Measurements from ENCODE around the gene EMC9.

DNA sequence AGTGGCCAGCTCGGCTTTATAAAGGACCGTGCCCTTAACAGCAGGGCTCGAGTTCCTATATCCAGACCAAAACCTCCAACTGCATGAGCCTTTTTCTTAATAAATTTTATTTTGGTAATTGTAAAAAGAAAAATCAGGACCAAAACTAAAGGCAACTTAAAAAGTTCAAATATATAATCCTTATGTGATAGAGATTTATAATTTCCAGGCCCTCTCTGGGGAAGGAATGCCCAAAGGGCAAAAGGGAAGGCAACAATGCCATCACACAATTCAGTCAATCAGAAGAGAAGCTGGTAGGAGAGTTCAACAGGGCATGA lies 47.6 kb upstream of the EMC9 start:
- TF ChIP-seq, protein P1, sequence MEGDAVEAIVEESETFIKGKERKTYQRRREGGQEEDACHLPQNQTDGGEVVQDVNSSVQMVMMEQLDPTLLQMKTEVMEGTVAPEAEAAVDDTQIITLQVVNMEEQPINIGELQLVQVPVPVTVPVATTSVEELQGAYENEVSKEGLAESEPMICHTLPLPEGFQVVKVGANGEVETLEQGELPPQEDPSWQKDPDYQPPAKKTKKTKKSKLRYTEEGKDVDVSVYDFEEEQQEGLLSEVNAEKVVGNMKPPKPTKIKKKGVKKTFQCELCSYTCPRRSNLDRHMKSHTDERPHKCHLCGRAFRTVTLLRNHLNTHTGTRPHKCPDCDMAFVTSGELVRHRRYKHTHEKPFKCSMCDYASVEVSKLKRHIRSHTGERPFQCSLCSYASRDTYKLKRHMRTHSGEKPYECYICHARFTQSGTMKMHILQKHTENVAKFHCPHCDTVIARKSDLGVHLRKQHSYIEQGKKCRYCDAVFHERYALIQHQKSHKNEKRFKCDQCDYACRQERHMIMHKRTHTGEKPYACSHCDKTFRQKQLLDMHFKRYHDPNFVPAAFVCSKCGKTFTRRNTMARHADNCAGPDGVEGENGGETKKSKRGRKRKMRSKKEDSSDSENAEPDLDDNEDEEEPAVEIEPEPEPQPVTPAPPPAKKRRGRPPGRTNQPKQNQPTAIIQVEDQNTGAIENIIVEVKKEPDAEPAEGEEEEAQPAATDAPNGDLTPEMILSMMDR (IDR thresholded peaks at IDR 0.05) = no peak
- no peak for TF ChIP-seq POLR2A (IDR thresholded peaks at IDR 0.05)

Data from thyroid gland (tissue), 4 donors.